NB4 (cell line): ENCODE data around the gene GARRE1.
"Not testable (repeated sequence)": the region's sequence is repeated elsewhere in the genome, so short reads cannot be mapped to it uniquely, and the experiment has no call there.

ENCODE experiments used
- CTCF ChIP-seq: IDR thresholded peaks from one replicate; pipeline ENCODE4 v1.5.1; 2012; ENCODE audit warnings: low read depth, low read length
- MYC ChIP-seq: IDR thresholded peaks from 2 replicates; pipeline ENCODE4 v1.6.1; 2011; ENCODE audit warnings: low read depth, low read length

- not testable (repeated sequence) for TF ChIP-seq MYC, CTCF
These were observed 37.6 kb upstream of the GARRE1 start for GRCh38 chr19:34216745-34217219.
